ENCODE data around the gene IFNA13. TPM values are rescaled to one million over a fixed set of nuclear protein-coding genes. Genes with fewer than 3 reads are reported as not detected.

The IFNA13 gene
- total and polyA plus RNA-seq, 2 donors (not counting 1 experiment from before 2014, with no cell fraction given): not detected

GRCh38 chr9:21324047-21324446 is 43.8 kb downstream of the IFNA13 start:
- Histone ChIP-seq H3K27ac (ENCODE audit: insufficient read depth, low read length) (no peak overlapping the region), H3K9ac (ENCODE audit: insufficient read depth, low read length) (no peak overlapping the region), H3K27me3 (ENCODE audit: control insufficient read depth, insufficient read depth, low read length) (no peaks in the 10 kb centered on the region), H3K9me3 (ENCODE audit: control insufficient read depth, insufficient read depth, low read depth, low read length) (no peaks in the 10 kb centered on the region), H3K36me3 (ENCODE audit: control insufficient read depth, insufficient read depth, low read length) (peaks cover 5% of the 10 kb centered on the region), H3K4me1 (ENCODE audit: control insufficient read depth, extremely low read depth, insufficient read depth, low read length) (no peaks in the 10 kb centered on the region), H3K4me3 (replicated peaks in 1 of 4; ENCODE audit: control extremely low read depth in 1 of 4, insufficient read depth in 1 of 4, low read depth in 3 of 4, low read length in 4 of 4) (no peak overlapping the region), H3K4me2 (ENCODE audit: extremely low read depth, insufficient read depth, low read length) (no peak overlapping the region), H3K79me2 (ENCODE audit: control insufficient read depth, insufficient read depth, low read length) (peaks cover 19% of the 10 kb centered on the region), H2AFZ (ENCODE audit: low read length) (no peak overlapping the region), H4K20me1 (ENCODE audit: control insufficient read depth, extremely low read depth, insufficient read depth, low read length) (no peaks in the 10 kb centered on the region)
- TF ChIP-seq EZH2 (IDR thresholded peaks at IDR 0.05; ENCODE audit: low read length, missing control alignments): no peak
- TF ChIP-seq, protein P1, sequence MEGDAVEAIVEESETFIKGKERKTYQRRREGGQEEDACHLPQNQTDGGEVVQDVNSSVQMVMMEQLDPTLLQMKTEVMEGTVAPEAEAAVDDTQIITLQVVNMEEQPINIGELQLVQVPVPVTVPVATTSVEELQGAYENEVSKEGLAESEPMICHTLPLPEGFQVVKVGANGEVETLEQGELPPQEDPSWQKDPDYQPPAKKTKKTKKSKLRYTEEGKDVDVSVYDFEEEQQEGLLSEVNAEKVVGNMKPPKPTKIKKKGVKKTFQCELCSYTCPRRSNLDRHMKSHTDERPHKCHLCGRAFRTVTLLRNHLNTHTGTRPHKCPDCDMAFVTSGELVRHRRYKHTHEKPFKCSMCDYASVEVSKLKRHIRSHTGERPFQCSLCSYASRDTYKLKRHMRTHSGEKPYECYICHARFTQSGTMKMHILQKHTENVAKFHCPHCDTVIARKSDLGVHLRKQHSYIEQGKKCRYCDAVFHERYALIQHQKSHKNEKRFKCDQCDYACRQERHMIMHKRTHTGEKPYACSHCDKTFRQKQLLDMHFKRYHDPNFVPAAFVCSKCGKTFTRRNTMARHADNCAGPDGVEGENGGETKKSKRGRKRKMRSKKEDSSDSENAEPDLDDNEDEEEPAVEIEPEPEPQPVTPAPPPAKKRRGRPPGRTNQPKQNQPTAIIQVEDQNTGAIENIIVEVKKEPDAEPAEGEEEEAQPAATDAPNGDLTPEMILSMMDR (conservative IDR thresholded peaks at IDR 0.05 in 1 of 2, IDR thresholded peaks at IDR 0.05 in 1 of 2; ENCODE audit: low read depth in 1 of 2, low read length in 2 of 2): no peak
- DNase-seq (ENCODE audit: low read depth in 2 of 2): no peak

DNA sequence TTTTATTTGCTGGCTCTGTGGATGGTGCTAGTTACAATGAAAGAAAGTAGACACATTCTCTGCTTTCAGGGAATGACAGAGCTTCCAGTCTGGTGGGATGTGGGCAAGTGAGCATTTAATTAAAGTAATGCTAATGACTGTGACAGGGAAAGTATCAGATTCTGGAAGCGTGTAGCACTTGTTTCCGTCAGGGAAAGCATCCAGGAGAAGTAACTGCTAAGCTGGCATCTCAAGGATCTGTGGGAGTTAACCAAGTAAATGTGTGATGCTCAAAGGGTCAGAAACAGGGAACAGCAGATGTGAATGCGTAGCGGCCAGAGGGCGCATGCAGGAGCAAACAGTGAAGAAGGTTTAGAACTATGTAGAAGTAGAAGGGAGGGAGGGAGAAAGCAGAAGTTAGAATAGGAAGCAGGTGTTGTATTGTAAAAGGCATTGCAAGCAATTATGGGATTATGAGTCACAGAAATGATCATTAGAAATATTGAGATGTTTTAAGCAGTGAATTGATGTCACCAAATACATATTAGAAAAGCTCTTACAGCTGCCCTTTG is 44.9 kb downstream of the IFNA13 start:
- Histone ChIP-seq H3K27ac (ENCODE audit: insufficient read depth, low read length) (no peak overlapping the region), H2AFZ (ENCODE audit: low read length) (no peak overlapping the region), H3K4me1 (ENCODE audit: control insufficient read depth, extremely low read depth, insufficient read depth, low read length) (no peaks in the 10 kb centered on the region), H3K4me2 (ENCODE audit: extremely low read depth, insufficient read depth, low read length) (no peak overlapping the region), H3K36me3 (ENCODE audit: control insufficient read depth, insufficient read depth, low read length) (peaks cover 5% of the 10 kb centered on the region), H3K9me3 (ENCODE audit: control insufficient read depth, insufficient read depth, low read depth, low read length) (no peaks in the 10 kb centered on the region), H3K27me3 (ENCODE audit: control insufficient read depth, insufficient read depth, low read length) (no peaks in the 10 kb centered on the region), H3K9ac (ENCODE audit: insufficient read depth, low read length) (no peak overlapping the region), H3K4me3 (replicated peaks in 1 of 4; ENCODE audit: control extremely low read depth in 1 of 4, insufficient read depth in 1 of 4, low read depth in 3 of 4, low read length in 4 of 4) (no peak overlapping the region), H3K79me2 (ENCODE audit: control insufficient read depth, insufficient read depth, low read length) (peaks cover 11% of the 10 kb centered on the region), H4K20me1 (ENCODE audit: control insufficient read depth, extremely low read depth, insufficient read depth, low read length) (no peaks in the 10 kb centered on the region)
- no peak for TF ChIP-seq EZH2 (IDR thresholded peaks at IDR 0.05; ENCODE audit: low read length, missing control alignments)
- TF ChIP-seq, protein P1 (conservative IDR thresholded peaks at IDR 0.05 in 1 of 2, IDR thresholded peaks at IDR 0.05 in 1 of 2; ENCODE audit: low read depth in 1 of 2, low read length in 2 of 2): no peak
- DNase-seq (ENCODE audit: low read depth in 2 of 2): no peak

DNA sequence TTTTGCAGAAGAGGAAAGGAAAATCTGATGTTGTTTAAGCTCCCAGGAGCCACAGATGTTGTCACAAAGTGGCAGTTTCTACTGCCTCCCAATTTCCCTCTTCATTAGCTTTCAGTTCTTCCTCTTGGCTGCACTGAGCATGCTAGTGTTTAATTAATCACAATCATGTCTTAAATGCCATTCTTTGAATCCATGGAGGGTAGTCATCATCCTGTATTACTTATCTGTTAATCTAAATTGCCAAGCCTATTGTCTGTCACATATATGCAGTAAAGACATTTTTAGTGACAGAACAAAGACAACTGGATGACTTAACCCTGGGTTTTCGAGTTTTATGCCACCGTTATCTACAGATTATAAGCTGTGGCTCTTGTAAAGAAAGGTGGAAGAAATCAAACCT is 47.4 kb downstream of the IFNA13 start:
- no peak overlapping the region for H2AFZ ChIP-seq (ENCODE audit: low read length)
- H3K27me3 ChIP-seq (ENCODE audit: control insufficient read depth, insufficient read depth, low read length): no peaks in the 10 kb centered on the region

More for the DNA sequence above, 47.4 kb downstream of the IFNA13 start:
- H3K36me3 ChIP-seq (ENCODE audit: control insufficient read depth, insufficient read depth, low read length): peaks cover 5% of the 10 kb centered on the region
- no peak for DNase-seq (ENCODE audit: low read depth in 2 of 2)
- H3K4me3 ChIP-seq (replicated peaks in 1 of 4; ENCODE audit: control extremely low read depth in 1 of 4, insufficient read depth in 1 of 4, low read depth in 3 of 4, low read length in 4 of 4): no peak overlapping the region
- TF ChIP-seq EZH2 (IDR thresholded peaks at IDR 0.05; ENCODE audit: low read length, missing control alignments): no peak
- TF ChIP-seq, protein P1 (conservative IDR thresholded peaks at IDR 0.05 in 1 of 2, IDR thresholded peaks at IDR 0.05 in 1 of 2; ENCODE audit: low read depth in 1 of 2, low read length in 2 of 2): no peak
- H3K79me2 ChIP-seq (ENCODE audit: control insufficient read depth, insufficient read depth, low read length): peaks cover 1% of the 10 kb centered on the region
- H3K27ac ChIP-seq (ENCODE audit: insufficient read depth, low read length): no peak overlapping the region
- H3K9me3 ChIP-seq (ENCODE audit: control insufficient read depth, insufficient read depth, low read depth, low read length): no peaks in the 10 kb centered on the region
- H4K20me1 ChIP-seq (ENCODE audit: control insufficient read depth, extremely low read depth, insufficient read depth, low read length): no peaks in the 10 kb centered on the region
- no peak overlapping the region for H3K4me2 ChIP-seq (ENCODE audit: extremely low read depth, insufficient read depth, low read length)
- no peaks in the 10 kb centered on the region for H3K4me1 ChIP-seq (ENCODE audit: control insufficient read depth, extremely low read depth, insufficient read depth, low read length)
- H3K9ac ChIP-seq (ENCODE audit: insufficient read depth, low read length): no peak overlapping the region

Data from fibroblast of lung (primary cell).